Stimulated activated CD8-positive, alpha-beta memory T cell treated with anti-CD3 and anti-CD28 coated beads, Interleukin-4, amount 100 ng/mL, for 1 hour (primary cell): ENCODE results near the gene EIF5AL1.
"Not testable (repeated sequence)": the region's sequence is repeated elsewhere in the genome, so short reads cannot be mapped to it uniquely, and the experiment has no call there.

ENCODE experiments used
- DNase-seq, 2 donors: peaks; one replicate each; pipeline ENCODE4 v3.0.0-alpha.2; 2020; ENCODE audit warnings: low read depth in 2 of 2, low spot score in 1 of 2

The EIF5AL1 gene

GRCh38 chr10:79509306-79509933 lies 2.9 kb upstream of the EIF5AL1 start:
- DNase-seq = not testable (repeated sequence)

- DNase-seq = not testable (repeated sequence)
These were observed 2.3 kb upstream of the EIF5AL1 start for GRCh38 chr10:79509934-79510508.

- DNase-seq = not testable (repeated sequence)
These were observed 4.3 kb downstream of the EIF5AL1 start for GRCh38 chr10:79516532-79517205.

GRCh38 chr10:79517567-79517966 lies 5.2 kb downstream of the EIF5AL1 start:
- not testable (repeated sequence) for DNase-seq

GRCh38 chr10:79521751-79522150 lies 9.4 kb downstream of the EIF5AL1 start:
- not testable (repeated sequence) for DNase-seq

GRCh38 chr10:79522464-79522863 lies 10.1 kb downstream of the EIF5AL1 start:
- DNase-seq = not testable (repeated sequence)

GRCh38 chr10:79523157-79523853 lies 11.0 kb downstream of the EIF5AL1 start:
- not testable (repeated sequence) for DNase-seq

- DNase-seq = not testable (repeated sequence)
These were observed 12.8 kb downstream of the EIF5AL1 start for GRCh38 chr10:79525049-79525710.

GRCh38 chr10:79528261-79528660 lies 15.9 kb downstream of the EIF5AL1 start:
- not testable (repeated sequence) for DNase-seq

- DNase-seq = not testable (repeated sequence)
These were observed 21.0 kb downstream of the EIF5AL1 start for GRCh38 chr10:79533142-79533902.

GRCh38 chr10:79533903-79534175 lies 21.5 kb downstream of the EIF5AL1 start:
- not testable (repeated sequence) for DNase-seq

GRCh38 chr10:79538311-79538710 lies 26.0 kb downstream of the EIF5AL1 start:
- DNase-seq = not testable (repeated sequence)

GRCh38 chr10:79540930-79541329 lies 28.6 kb downstream of the EIF5AL1 start:
- DNase-seq = not testable (repeated sequence)

GRCh38 chr10:79542626-79543025 lies 30.3 kb downstream of the EIF5AL1 start:
- DNase-seq = no peak

GRCh38 chr10:79544408-79544807 lies 32.1 kb downstream of the EIF5AL1 start:
- DNase-seq = not testable (repeated sequence)

- not testable (repeated sequence) for DNase-seq
These were observed 32.8 kb downstream of the EIF5AL1 start for GRCh38 chr10:79544926-79545659.

GRCh38 chr10:79547128-79547527 lies 34.8 kb downstream of the EIF5AL1 start:
- not testable (repeated sequence) for DNase-seq

- no peak for DNase-seq
These were observed 35.6 kb downstream of the EIF5AL1 start for GRCh38 chr10:79547973-79548372.

- DNase-seq = no peak
These were observed 39.8 kb downstream of the EIF5AL1 start for GRCh38 chr10:79552143-79552542.
